ENCODE data around the gene LPIN3. TPM values are rescaled to one million over a fixed set of nuclear protein-coding genes. Genes with fewer than 3 reads are reported as not detected.

The LPIN3 gene
- total RNA-seq, 1 donor from 2014 or later: 20.1 TPM

- DNase-seq (ENCODE audit: low spot score): no peak
- Mint-ChIP-seq H3K36me3 (ENCODE audit: low read depth, unreplicated experiment) (peaks cover 3% of the 10 kb centered on the region), H3K27ac (ENCODE audit: unreplicated experiment) (no peak overlapping the region), H3K4me3 (ENCODE audit: unreplicated experiment) (no peak overlapping the region), H3K9me3 (ENCODE audit: unreplicated experiment) (no peaks in the 10 kb centered on the region), H3K4me1 (ENCODE audit: unreplicated experiment) (peaks cover 6% of the 10 kb centered on the region), H3K27me3 (ENCODE audit: unreplicated experiment) (peaks cover 20% of the 10 kb centered on the region)
- TF ChIP-seq CTCF (IDR thresholded peaks at IDR 0.05; ENCODE audit: unreplicated experiment): no peak
These were observed 21.4 kb downstream of the LPIN3 start for GRCh38 chr20:41361757-41362747.

- no peak overlapping the region for H3K27ac Mint-ChIP-seq (ENCODE audit: unreplicated experiment)
- H3K4me3 Mint-ChIP-seq (ENCODE audit: unreplicated experiment): no peak overlapping the region
- peaks cover 26% of the 10 kb centered on the region for H3K27me3 Mint-ChIP-seq (ENCODE audit: unreplicated experiment)
- H3K9me3 Mint-ChIP-seq (ENCODE audit: unreplicated experiment): no peaks in the 10 kb centered on the region
- DNase-seq (ENCODE audit: low spot score): no peak
- no peak for TF ChIP-seq CTCF (IDR thresholded peaks at IDR 0.05; ENCODE audit: unreplicated experiment)
- peaks cover 9% of the 10 kb centered on the region for H3K4me1 Mint-ChIP-seq (ENCODE audit: unreplicated experiment)
- H3K36me3 Mint-ChIP-seq (ENCODE audit: low read depth, unreplicated experiment): peaks cover 3% of the 10 kb centered on the region
These were observed 22.1 kb downstream of the LPIN3 start for GRCh38 chr20:41362748-41363140.

GRCh38 chr20:41363601-41364000 lies 23.0 kb downstream of the LPIN3 start:
- no peak for DNase-seq (ENCODE audit: low spot score)
- H3K9me3 Mint-ChIP-seq (ENCODE audit: unreplicated experiment): no peaks in the 10 kb centered on the region
- H3K27me3 Mint-ChIP-seq (ENCODE audit: unreplicated experiment): peaks cover 29% of the 10 kb centered on the region
- no peak overlapping the region for H3K27ac Mint-ChIP-seq (ENCODE audit: unreplicated experiment)
- peaks cover 9% of the 10 kb centered on the region for H3K4me1 Mint-ChIP-seq (ENCODE audit: unreplicated experiment)
- H3K36me3 Mint-ChIP-seq (ENCODE audit: low read depth, unreplicated experiment): peaks cover 3% of the 10 kb centered on the region
- TF ChIP-seq CTCF (IDR thresholded peaks at IDR 0.05; ENCODE audit: unreplicated experiment): no peak
- no peak overlapping the region for H3K4me3 Mint-ChIP-seq (ENCODE audit: unreplicated experiment)

- H3K9me3 Mint-ChIP-seq (ENCODE audit: unreplicated experiment): no peaks in the 10 kb centered on the region
- H3K4me3 Mint-ChIP-seq (ENCODE audit: unreplicated experiment): no peak overlapping the region
- TF ChIP-seq CTCF (IDR thresholded peaks at IDR 0.05; ENCODE audit: unreplicated experiment): no peak
- H3K27me3 Mint-ChIP-seq (ENCODE audit: unreplicated experiment): peaks cover 29% of the 10 kb centered on the region
- DNase-seq (ENCODE audit: low spot score): no peak
- H3K27ac Mint-ChIP-seq (ENCODE audit: unreplicated experiment): no peak overlapping the region
- peaks cover 3% of the 10 kb centered on the region for H3K36me3 Mint-ChIP-seq (ENCODE audit: low read depth, unreplicated experiment)
- H3K4me1 Mint-ChIP-seq (ENCODE audit: unreplicated experiment): peaks cover 9% of the 10 kb centered on the region
These were observed 23.7 kb downstream of the LPIN3 start for GRCh38 chr20:41364236-41364855.

Measured in endothelial cell (in vitro differentiated cells).